ENCODE measurements around the gene C2orf72. TPM values are rescaled to one million over a fixed set of nuclear protein-coding genes. Genes with fewer than 3 reads are reported as not detected.

C2orf72 gene
- total and polyA plus RNA-seq, 2 of the 13 experiments (the other 11 are each of a cell fraction or from before 2014, with no cell fraction given), result 147 to 203 TPM

GRCh38 chr2:231056453-231057416 lies 19.4 kb downstream of the C2orf72 start, which contains the start of gene PSMD1 (continued):
- TF ChIP-seq ZNF652 (CRISPR knock-in tag; IDR thresholded peaks at IDR 0.05; ENCODE audit: borderline replicate concordance, low read depth) (peak; percentile 42; the same call in 1 of the 2 replicates), TP53 (CRISPR knock-in tag; conservative IDR thresholded peaks at IDR 0.05) (no peak), PAWR (CRISPR knock-in tag; IDR thresholded peaks at IDR 0.05; ENCODE audit: borderline replicate concordance) (peak; percentile 11; the same call in 1 of the 2 replicates), PCBP1 (IDR thresholded peaks at IDR 0.05; ENCODE audit: borderline replicate concordance, low read depth, low read length) (no peak), NFE2 (CRISPR knock-in tag; IDR thresholded peaks at IDR 0.05) (no peak), TBP (CRISPR knock-in tag; IDR thresholded peaks at IDR 0.05) (no peak), GLI4 (CRISPR knock-in tag; IDR thresholded peaks at IDR 0.05; ENCODE audit: borderline replicate concordance) (0 out of 2 replicates have a peak, but pooled peaks have one; percentile 28), HDAC6 (IDR thresholded peaks at IDR 0.05; ENCODE audit: low read depth, low read length) (peak; percentile 96; the same call in 1 of the 2 replicates), HINFP (CRISPR knock-in tag; IDR thresholded peaks at IDR 0.05; ENCODE audit: low read depth) (0 out of 2 replicates have a peak, but pooled peaks have one; percentile 42), HOXD1 (CRISPR knock-in tag; IDR thresholded peaks at IDR 0.05) (0 out of 2 replicates have a peak, but pooled peaks have one; percentile 23), ZNF605 (CRISPR knock-in tag; IDR thresholded peaks at IDR 0.05) (peak; percentile 90), ZSCAN22 (CRISPR knock-in tag; IDR thresholded peaks at IDR 0.05) (no peak), TCF7 (IDR thresholded peaks at IDR 0.05; ENCODE audit: low read depth) (no peak), MEIS1 (CRISPR knock-in tag; IDR thresholded peaks at IDR 0.05; ENCODE audit: borderline replicate concordance) (0 out of 2 replicates have a peak, but pooled peaks have one; percentile 16), SIX4 (CRISPR knock-in tag; IDR thresholded peaks at IDR 0.05) (peak; percentile 33; the same call in 1 of the 2 replicates), SMARCE1 (IDR thresholded peaks at IDR 0.05; ENCODE audit: borderline replicate concordance) (no peak), MTA1 (CRISPR knock-in tag; IDR thresholded peaks at IDR 0.05; ENCODE audit: borderline replicate concordance) (no peak), MIXL1 (CRISPR knock-in tag; IDR thresholded peaks at IDR 0.05) (no peak; the same call in 1 of the 2 replicates), SP140L (CRISPR knock-in tag; IDR thresholded peaks at IDR 0.05; ENCODE audit: borderline replicate concordance) (0 out of 2 replicates have a peak, but pooled peaks have one; percentile 42), SRY (CRISPR knock-in tag; IDR thresholded peaks at IDR 0.05) (peak; percentile 78; the same call in 1 of the 2 replicates), SP5 (CRISPR knock-in tag; IDR thresholded peaks at IDR 0.05; ENCODE audit: borderline replicate concordance, low read depth) (peak; percentile 52; the same call in 1 of the 2 replicates), ZNF576 (CRISPR knock-in tag; IDR thresholded peaks at IDR 0.05) (no peak), HOXA5 (CRISPR knock-in tag; IDR thresholded peaks at IDR 0.05) (no peak), ZNF746 (CRISPR knock-in tag; IDR thresholded peaks at IDR 0.05) (no peak), ZNF367 (CRISPR knock-in tag; IDR thresholded peaks at IDR 0.05; ENCODE audit: borderline replicate concordance) (no peak), MAZ (IDR thresholded peaks at IDR 0.05; ENCODE audit: borderline replicate concordance, low read depth, low read length) (peak; percentile 24; the same call in 1 of the 2 replicates), MAZ (CRISPR knock-in tag; IDR thresholded peaks at IDR 0.05; ENCODE audit: low read depth) (peak; percentile 86), ZNF597 (CRISPR knock-in tag; IDR thresholded peaks at IDR 0.05) (no peak)

Data from HepG2 (cell line).